Sigmoid colon (tissue), 7 donors: Measurements from ENCODE around the gene TTC33. TPM values are rescaled to one million over a fixed set of nuclear protein-coding genes. Genes with fewer than 3 reads are reported as not detected.

Source experiments
- DNase-seq: peaks from one replicate; pipeline ENCODE4 v3.0.0-alpha.2; 2019
- H3K27ac ChIP-seq, 4 donors: fragments of 200-600 bp; sonication (generic); one replicate each; pipeline ENCODE4 v1.5.1; 2016 to 2019; ENCODE audit warnings: mild to moderate bottlenecking in 1 of 4
- H3K27me3 ChIP-seq, 3 donors: fragments of 200-600 bp; sonication (generic); one replicate each; pipeline ENCODE4 v1.5.1; 2019; ENCODE audit warnings: mild to moderate bottlenecking in 1 of 3
- H3K36me3 ChIP-seq, 4 donors: fragments of 200-600 bp; sonication (generic); one replicate each; pipeline ENCODE4 v1.5.1; 2016 to 2019
- H3K4me1 ChIP-seq, 4 donors: fragments of 200-600 bp; sonication (generic); one replicate each; pipeline ENCODE4 v1.5.1; 2017 to 2019
- H3K4me3 ChIP-seq, 4 donors: fragments of 200-600 bp; sonication (generic); one replicate each; pipeline ENCODE4 v1.5.1; 2017 to 2019; ENCODE audit warnings: mild to moderate bottlenecking in 2 of 4, moderate library complexity in 1 of 4
- H3K9me3 ChIP-seq, 4 donors: fragments of 200-600 bp in 3 of 4; sonication (generic) in 3 of 4; one replicate each; pipeline versions ENCODE4 v1.5.1 to v1.6.1; 2013 to 2019
- CTCF ChIP-seq, 4 experiments: fragments of 450-650 bp in 3 of 4; fragments of 200-600 bp in 1 of 4; IDR thresholded peaks; one replicate each; pipeline ENCODE4 v1.5.1; 2016 to 2019; ENCODE audit warnings: antibody characterized with exemption in 4 of 4, mild to moderate bottlenecking in 3 of 4, moderate library complexity in 2 of 4
- EP300 ChIP-seq, 4 donors: sonication (generic); formaldehyde crosslinking; IDR thresholded peaks; one replicate each; pipeline ENCODE4 v1.6.1; 2017; ENCODE audit warnings: antibody characterized with exemption in 4 of 4
- POLR2A ChIP-seq, 2 donors: fragments of 450-650 bp; IDR thresholded peaks; one replicate each; pipeline ENCODE4 v1.6.1; 2016; ENCODE audit warnings: antibody characterized with exemption in 2 of 2, mild to moderate bottlenecking in 2 of 2, moderate library complexity in 2 of 2
- POLR2AphosphoS5 ChIP-seq, 4 donors: sonication (generic); formaldehyde crosslinking; IDR thresholded peaks; one replicate each; pipeline ENCODE4 v1.6.1; 2017; ENCODE audit warnings: antibody characterized with exemption in 4 of 4
- WGBS, 2 donors: extraction: QIAGEN DNeasy Blood & Tissue Kit; methylation state at CpG; one replicate each; pipeline ENCODE4 v1.1.7; 2013; 5-methylcytosine and 5-hydroxymethylcytosine counted together
- intact Hi-C: fragments of 100-400 bp; cut with DNase I; formaldehyde crosslinking; loops from one replicate; pipeline ENCODE4 v1.15.1; 2023
- polyA plus RNA-seq, 3 donors: library from polyadenylated mRNA; stranded (reverse); fragments of 200-250 nt; gene quantifications; one replicate each; pipeline ENCODE4 v1.2.3, GENCODE V29; 2013
- total RNA-seq, 4 donors: library from RNA; depleted of rRNA; stranded (reverse); fragments of >200 nt; gene quantifications; one replicate each; pipeline ENCODE4 v1.1.0, GENCODE V29; 2016
- donor health status: healthy with polysubstance abuse.
- donor health status: Bipolar disorder and iron deficiency.
- donor health status: healthy.

Gene TTC33
- total and polyA plus RNA-seq, 7 donors, result 6.6 to 33.2 (median 18.0) TPM

- Histone ChIP-seq H3K36me3 (no peaks in the 10 kb centered on the region), H3K9me3 (no peaks in the 10 kb centered on the region), H3K4me3 (no peak overlapping the region), H3K27me3 (no peaks in the 10 kb centered on the region), H3K4me1 (peaks cover 0 to 19% (median 2%) of the 10 kb centered on the region in 4 donors), H3K27ac (peak overlapping the region in 3 of 4 donors; percentile 10 to 73 (median 71))
- WGBS, 2 donors, result 91% methylated on average over 2 of the region's 2 CpGs
- TF ChIP-seq POLR2AphosphoS5 (IDR thresholded peaks at IDR 0.05), result no peak
- TF ChIP-seq EP300 (IDR thresholded peaks at IDR 0.05), result no peak
- no peak for TF ChIP-seq POLR2A (IDR thresholded peaks at IDR 0.05)
- no peak for TF ChIP-seq CTCF (IDR thresholded peaks at IDR 0.05)
- DNase-seq, result no peak
- intact Hi-C loops, result loop anchor here (5.0 kb wide), 1 partner anchor 204 kb away; no protein-coding TSS in a partner anchor
Measured at GRCh38 chr5:40478766-40479165, 277.0 kb downstream of the TTC33 start.

- peak; percentile 72 for DNase-seq
- H3K4me1 ChIP-seq, result peaks cover 0 to 19% (median 2%) of the 10 kb centered on the region in 4 donors
- no peaks in the 10 kb centered on the region for H3K27me3 ChIP-seq
- no peaks in the 10 kb centered on the region for H3K36me3 ChIP-seq
- H3K9me3 ChIP-seq, result no peaks in the 10 kb centered on the region
- peak in 3 of 4 donors; percentile 34 to 52 (median 51) for TF ChIP-seq POLR2AphosphoS5 (IDR thresholded peaks at IDR 0.05)
- no peak for TF ChIP-seq CTCF (IDR thresholded peaks at IDR 0.05)
- peak in 1 of 4 donors; percentile 46 for TF ChIP-seq EP300 (IDR thresholded peaks at IDR 0.05)
- TF ChIP-seq POLR2A (IDR thresholded peaks at IDR 0.05), result no peak
- 82 to 88% methylated on average over 8 of the region's 8 CpGs for WGBS, 2 donors
- intact Hi-C loops, result loop anchor here (5.0 kb wide), 1 partner anchor 204 kb away; no protein-coding TSS in a partner anchor
- peak overlapping the region; percentile 20 to 73 (median 59) for H3K27ac ChIP-seq
- H3K4me3 ChIP-seq, result no peak overlapping the region
Measured at GRCh38 chr5:40477856-40478546, 277.8 kb downstream of the TTC33 start.

- Histone ChIP-seq H3K4me1 (peaks cover 0 to 19% (median 2%) of the 10 kb centered on the region in 4 donors), H3K9me3 (no peaks in the 10 kb centered on the region), H3K4me3 (no peak overlapping the region), H3K27ac (no peak overlapping the region), H3K36me3 (no peaks in the 10 kb centered on the region), H3K27me3 (no peaks in the 10 kb centered on the region)
- TF ChIP-seq POLR2A (IDR thresholded peaks at IDR 0.05), result no peak
- intact Hi-C loops, result loop anchor here (5.0 kb wide), 1 partner anchor 207 kb away; no protein-coding TSS in a partner anchor
- no peak for DNase-seq
- 85 to 94% methylated on average over 3 of the region's 3 CpGs for WGBS, 2 donors
Measured at GRCh38 chr5:40475561-40475960, 280.2 kb downstream of the TTC33 start.

- H3K9me3 ChIP-seq, result no peaks in the 10 kb centered on the region
- TF ChIP-seq CTCF (IDR thresholded peaks at IDR 0.05) (no peak), POLR2A (IDR thresholded peaks at IDR 0.05) (no peak), POLR2AphosphoS5 (IDR thresholded peaks at IDR 0.05) (no peak), EP300 (IDR thresholded peaks at IDR 0.05) (no peak)
- no peaks in the 10 kb centered on the region for H3K36me3 ChIP-seq
- no peaks in the 10 kb centered on the region for H3K27me3 ChIP-seq
- DNase-seq, result no peak
- WGBS, 2 donors, result 98% methylated on average over 2 of the region's 2 CpGs
- intact Hi-C loops, result no loop called here
- H3K4me3 ChIP-seq, result no peak overlapping the region
- no peak overlapping the region for H3K27ac ChIP-seq
- peaks cover 0 to 19% (median 2%) of the 10 kb centered on the region in 4 donors for H3K4me1 ChIP-seq
Measured at GRCh38 chr5:40474250-40474649, 281.5 kb downstream of the TTC33 start.

- Histone ChIP-seq H3K27me3 (no peaks in the 10 kb centered on the region), H3K4me1 (no peaks in the 10 kb centered on the region), H3K36me3 (no peaks in the 10 kb centered on the region), H3K27ac (no peak overlapping the region), H3K9me3 (peaks cover 0 to 2% (median 0%) of the 10 kb centered on the region in 4 donors), H3K4me3 (no peak overlapping the region)
- DNase-seq, result no peak
- 53 to 63% methylated on average over 1 of the region's 1 CpG for WGBS, 2 donors
- TF ChIP-seq POLR2A (IDR thresholded peaks at IDR 0.05) (no peak), CTCF (IDR thresholded peaks at IDR 0.05) (no peak), EP300 (IDR thresholded peaks at IDR 0.05) (no peak), POLR2AphosphoS5 (IDR thresholded peaks at IDR 0.05) (no peak)
- intact Hi-C loops, result no loop called here
Measured at GRCh38 chr5:40465416-40465815, 290.3 kb downstream of the TTC33 start.
